C4-2B (cell line): ENCODE results near the gene OR10V1.

Experiments
- ZFX ChIP-seq: fragments of 450-650 bp; IDR thresholded peaks from 2 replicates; pipeline ENCODE4 v1.6.1; 2017
- TF ChIP-seq, protein P1 (sequence below): fragments of 450-650 bp; conservative IDR thresholded peaks from 2 replicates; pipeline ENCODE4 v1.5.1; 2017; ENCODE audit warnings: mild to moderate bottlenecking

DNA sequence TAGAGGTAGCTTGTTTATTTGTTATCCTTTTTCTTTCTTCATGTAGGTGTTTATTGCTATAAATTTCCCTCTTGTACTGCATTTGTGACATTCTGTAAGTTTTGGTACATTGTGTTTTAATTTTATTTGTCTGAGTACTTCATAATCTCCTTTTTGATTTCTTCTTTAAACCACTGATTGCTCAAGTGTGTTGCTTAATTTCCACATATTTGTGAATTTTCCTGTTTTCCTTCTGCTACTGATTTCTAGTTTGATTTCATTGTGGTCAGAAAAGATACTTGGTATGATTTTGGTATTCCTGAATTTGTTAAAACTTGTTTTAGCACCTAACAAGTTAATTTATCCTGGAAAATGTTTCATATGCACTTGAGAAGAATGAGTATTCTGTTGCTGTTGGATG, 15.1 kb downstream of the OR10V1 start:
- TF ChIP-seq, protein P1, sequence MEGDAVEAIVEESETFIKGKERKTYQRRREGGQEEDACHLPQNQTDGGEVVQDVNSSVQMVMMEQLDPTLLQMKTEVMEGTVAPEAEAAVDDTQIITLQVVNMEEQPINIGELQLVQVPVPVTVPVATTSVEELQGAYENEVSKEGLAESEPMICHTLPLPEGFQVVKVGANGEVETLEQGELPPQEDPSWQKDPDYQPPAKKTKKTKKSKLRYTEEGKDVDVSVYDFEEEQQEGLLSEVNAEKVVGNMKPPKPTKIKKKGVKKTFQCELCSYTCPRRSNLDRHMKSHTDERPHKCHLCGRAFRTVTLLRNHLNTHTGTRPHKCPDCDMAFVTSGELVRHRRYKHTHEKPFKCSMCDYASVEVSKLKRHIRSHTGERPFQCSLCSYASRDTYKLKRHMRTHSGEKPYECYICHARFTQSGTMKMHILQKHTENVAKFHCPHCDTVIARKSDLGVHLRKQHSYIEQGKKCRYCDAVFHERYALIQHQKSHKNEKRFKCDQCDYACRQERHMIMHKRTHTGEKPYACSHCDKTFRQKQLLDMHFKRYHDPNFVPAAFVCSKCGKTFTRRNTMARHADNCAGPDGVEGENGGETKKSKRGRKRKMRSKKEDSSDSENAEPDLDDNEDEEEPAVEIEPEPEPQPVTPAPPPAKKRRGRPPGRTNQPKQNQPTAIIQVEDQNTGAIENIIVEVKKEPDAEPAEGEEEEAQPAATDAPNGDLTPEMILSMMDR = no peak
- TF ChIP-seq ZFX = no peak
